MM.1S (cell line): ENCODE results near the gene LHX1.

Source experiments
- EZH2 ChIP-seq: fragments of 300-600 bp; sonication (generic); optimal IDR thresholded peaks from 2 replicates; pipeline ENCODE3; 2017; ENCODE audit warnings: low read depth, mild to moderate bottlenecking, antibody characterized with exemption, low read length, mixed read lengths
- EZH2phosphoT487 ChIP-seq: fragments of 300-600 bp; sonication (generic); IDR thresholded peaks from 2 replicates; pipeline ENCODE4 v1.6.1; 2018; ENCODE audit warnings: antibody characterized with exemption, low read length
- TF ChIP-seq, protein P1 (sequence below): fragments of 300-600 bp; sonication (generic); IDR thresholded peaks from 2 replicates; pipeline ENCODE4 v1.5.1; 2016; ENCODE audit warnings: antibody characterized with exemption, low read length, mixed read lengths

DNA sequence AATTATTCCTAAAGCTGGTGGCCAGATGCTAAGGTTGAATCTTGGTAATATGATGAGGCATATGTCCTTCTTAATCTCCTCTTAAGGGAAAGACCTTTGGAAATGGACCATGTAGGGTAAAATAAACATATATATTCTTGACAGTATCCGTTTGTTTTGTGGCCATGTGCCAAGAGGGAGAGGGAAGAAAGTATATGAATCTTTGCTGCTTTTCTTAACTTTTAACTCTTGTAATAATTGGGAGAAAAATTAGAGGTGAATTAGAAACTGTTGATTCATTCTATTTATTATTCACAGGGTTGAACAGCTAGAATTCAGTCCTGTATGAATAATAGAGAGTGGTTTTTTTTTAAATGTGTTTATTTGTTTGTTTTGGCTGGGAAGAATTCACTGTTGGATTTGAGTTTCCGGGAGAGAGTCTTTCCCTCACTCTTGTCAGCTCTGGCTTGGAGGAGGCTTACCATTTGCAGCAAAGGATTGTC is 43.0 kb downstream of the LHX1 start:
- TF ChIP-seq EZH2 (no peak), EZH2phosphoT487 (no peak)
- TF ChIP-seq, protein P1, sequence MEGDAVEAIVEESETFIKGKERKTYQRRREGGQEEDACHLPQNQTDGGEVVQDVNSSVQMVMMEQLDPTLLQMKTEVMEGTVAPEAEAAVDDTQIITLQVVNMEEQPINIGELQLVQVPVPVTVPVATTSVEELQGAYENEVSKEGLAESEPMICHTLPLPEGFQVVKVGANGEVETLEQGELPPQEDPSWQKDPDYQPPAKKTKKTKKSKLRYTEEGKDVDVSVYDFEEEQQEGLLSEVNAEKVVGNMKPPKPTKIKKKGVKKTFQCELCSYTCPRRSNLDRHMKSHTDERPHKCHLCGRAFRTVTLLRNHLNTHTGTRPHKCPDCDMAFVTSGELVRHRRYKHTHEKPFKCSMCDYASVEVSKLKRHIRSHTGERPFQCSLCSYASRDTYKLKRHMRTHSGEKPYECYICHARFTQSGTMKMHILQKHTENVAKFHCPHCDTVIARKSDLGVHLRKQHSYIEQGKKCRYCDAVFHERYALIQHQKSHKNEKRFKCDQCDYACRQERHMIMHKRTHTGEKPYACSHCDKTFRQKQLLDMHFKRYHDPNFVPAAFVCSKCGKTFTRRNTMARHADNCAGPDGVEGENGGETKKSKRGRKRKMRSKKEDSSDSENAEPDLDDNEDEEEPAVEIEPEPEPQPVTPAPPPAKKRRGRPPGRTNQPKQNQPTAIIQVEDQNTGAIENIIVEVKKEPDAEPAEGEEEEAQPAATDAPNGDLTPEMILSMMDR: no peak
